Islet of Langerhans (tissue), 1 donor: Measurements from ENCODE around the gene INCA1.
A peak's percentile ranks its signal among the peaks of the same experiment; 100 is the strongest.

ENCODE experiments used
- FAIRE-seq: peaks from one replicate; lab custom pipeline; 2011; peaks lifted over from hg19 to GRCh38; lab: Jason Lieb, UNC

The INCA1 gene

DNA sequence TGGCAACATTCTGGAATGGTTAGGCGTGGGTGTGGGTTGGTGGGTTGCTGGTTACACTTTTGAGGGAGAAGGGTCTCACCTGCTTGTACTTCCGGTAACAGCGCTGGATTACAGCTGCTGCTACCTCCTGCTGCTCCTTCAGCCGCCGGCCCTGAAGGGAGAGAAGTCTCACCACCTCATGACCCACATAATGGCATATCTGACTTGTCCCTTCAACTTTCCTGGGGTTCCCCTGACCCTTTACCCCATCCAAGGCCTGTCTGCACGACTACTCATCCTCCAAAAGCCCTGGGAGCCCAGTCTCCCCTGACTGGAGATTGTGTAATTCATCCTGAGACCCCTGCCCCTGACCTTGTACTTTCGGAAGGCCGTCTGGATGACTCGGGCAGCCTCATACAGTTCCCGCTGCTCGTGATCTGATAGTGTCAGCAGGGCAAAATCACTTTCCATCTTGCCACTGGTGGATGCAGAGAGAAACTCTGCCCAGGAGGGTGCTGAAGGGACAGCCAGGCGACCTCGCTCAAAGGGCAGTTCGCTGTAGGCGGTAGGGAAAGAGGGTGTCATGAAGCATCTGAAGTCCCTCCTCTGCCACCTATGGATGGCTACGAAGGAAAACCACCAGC is 27.7 kb downstream of the INCA1 start:
- no peak for FAIRE-seq

- no peak for FAIRE-seq
Measured at GRCh38 chr17:4969047-4969550, 28.2 kb downstream of the INCA1 start.

GRCh38 chr17:4968486-4969046 is 28.8 kb downstream of the INCA1 start:
- FAIRE-seq, result no peak

DNA sequence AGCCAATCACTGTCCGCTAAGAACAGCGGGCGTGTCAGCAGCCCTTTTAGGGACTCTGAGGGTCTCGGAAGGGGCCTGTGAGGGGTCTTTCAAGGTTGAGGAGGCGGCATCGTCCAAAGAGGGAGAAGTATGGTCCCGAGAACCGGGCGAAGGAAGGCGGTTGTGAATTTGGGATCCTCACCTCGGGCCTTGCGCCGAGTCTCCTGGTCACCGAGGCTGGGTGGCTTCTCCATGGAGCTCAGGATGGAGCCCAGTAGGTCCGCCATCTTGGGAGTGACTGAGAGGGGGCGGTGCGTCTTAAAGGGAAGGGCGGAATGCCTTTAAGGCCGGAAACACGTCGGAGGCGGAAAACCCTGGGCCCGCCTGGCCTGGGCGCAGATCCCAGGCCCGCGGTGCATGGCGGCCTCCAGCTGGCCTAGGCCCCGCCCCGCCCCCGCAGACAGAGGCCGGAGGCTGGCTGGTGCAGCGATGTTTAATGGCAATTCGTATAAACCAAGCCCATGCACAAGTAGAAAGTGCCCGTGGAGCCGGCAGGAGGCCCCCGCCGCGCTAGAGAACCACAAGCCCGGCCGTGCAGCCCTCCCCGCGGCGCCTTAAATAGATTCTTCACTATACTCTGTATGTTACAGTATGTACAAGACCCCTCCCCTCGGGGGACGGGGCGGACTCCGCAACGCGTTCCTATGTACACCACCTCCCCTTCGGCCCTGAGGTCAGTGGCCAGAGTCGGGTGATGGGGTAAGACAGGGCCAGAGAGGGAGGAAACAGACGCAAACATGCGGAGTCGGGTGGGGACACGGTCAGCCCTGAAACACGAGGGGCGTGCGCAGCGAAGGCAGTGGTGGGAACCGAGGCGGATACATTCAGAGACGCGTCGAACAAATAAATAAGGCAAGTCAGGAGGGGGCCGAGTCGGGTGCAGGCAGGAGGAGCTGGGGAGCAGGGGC is 29.5 kb downstream of the INCA1 start, which contains the start of gene SPAG7:
Gene SPAG7 (minus strand): TSS at position 279 of the 947 bp plus-strand sequence. CDS start 13 bp downstream, at position 266.
- no peak for FAIRE-seq

GRCh38 chr17:4966844-4967538 is 30.3 kb downstream of the INCA1 start:
- peak; percentile 99 for FAIRE-seq

- FAIRE-seq, result no peak
Measured at GRCh38 chr17:4965311-4965986, 31.9 kb downstream of the INCA1 start.

GRCh38 chr17:4960279-4960922 is 36.9 kb downstream of the INCA1 start:
- FAIRE-seq, result no peak

- FAIRE-seq, result no peak
Measured at GRCh38 chr17:4959261-4959965, 37.9 kb downstream of the INCA1 start.

GRCh38 chr17:4958102-4958501 is 39.2 kb downstream of the INCA1 start:
- no peak for FAIRE-seq

DNA sequence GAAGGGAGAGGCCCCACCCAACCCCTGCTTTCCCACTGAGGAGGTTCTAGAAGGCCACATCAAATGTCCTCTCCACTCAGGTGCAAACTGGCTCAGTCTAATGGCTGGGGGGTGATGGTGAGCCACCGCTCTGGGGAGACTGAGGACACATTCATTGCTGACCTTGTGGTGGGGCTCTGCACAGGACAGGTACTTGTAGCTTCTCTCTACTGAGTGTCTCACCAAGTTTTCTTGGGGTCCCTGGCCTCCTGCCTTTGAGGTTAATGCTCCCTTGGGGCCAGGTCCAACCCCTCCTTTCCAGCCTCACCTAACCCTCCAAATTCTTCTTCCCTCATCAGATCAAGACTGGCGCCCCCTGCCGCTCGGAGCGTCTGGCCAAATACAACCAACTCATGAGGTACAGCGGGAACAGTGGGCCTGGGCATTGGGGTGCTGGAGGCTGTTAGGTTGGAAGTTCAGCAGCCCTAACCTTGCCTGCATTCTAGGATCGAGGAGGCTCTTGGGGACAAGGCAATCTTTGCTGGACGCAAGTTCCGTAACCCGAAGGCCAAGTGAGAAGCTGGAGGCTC is 40.7 kb downstream of the INCA1 start:
- FAIRE-seq, result no peak

DNA sequence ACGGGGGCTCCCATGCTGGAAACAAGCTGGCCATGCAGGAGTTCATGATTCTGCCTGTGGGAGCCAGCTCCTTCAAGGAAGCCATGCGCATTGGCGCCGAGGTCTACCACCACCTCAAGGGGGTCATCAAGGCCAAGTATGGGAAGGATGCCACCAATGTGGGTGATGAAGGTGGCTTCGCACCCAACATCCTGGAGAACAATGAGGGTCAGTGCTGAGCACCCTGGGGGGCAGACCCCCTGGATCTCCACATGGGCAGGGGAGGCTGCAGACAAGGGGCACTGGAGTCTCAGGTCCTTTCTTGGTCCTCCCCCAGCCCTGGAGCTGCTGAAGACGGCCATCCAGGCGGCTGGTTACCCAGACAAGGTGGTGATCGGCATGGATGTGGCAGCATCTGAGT is 42.2 kb downstream of the INCA1 start:
- FAIRE-seq, result no peak

- no peak for FAIRE-seq
Measured at GRCh38 chr17:4953451-4953961, 43.8 kb downstream of the INCA1 start.

GRCh38 chr17:4951486-4951885 is 45.8 kb downstream of the INCA1 start:
- no peak for FAIRE-seq

DNA sequence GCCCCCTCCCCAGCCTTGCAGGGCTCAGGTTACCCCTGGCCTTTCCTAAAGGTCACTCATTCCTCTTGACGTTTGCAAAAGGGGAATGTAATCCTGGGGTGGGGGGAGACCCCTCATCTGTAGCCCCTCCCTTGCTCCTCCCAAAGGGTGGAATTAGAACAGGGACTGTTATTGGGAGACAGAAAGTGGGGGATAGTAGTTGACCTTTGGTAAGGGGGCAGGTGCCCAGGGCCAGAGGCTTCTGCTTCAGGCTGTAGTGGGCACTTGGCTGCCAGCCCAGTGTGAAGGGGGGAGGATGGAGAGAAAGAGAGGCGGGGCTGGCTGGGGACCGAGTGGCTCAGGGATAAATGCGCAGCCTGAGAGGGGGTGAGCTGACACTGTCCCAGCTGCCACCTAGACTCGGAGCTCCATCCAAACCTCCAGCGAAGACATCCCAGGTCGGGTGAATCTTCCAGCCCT is 46.5 kb downstream of the INCA1 start, which contains the start of gene ENO3:
Gene ENO3 (plus strand): TSS at position 374 of the 459 bp plus-strand sequence. CDS start 711 bp downstream, outside the sequence.
- no peak for FAIRE-seq

DNA sequence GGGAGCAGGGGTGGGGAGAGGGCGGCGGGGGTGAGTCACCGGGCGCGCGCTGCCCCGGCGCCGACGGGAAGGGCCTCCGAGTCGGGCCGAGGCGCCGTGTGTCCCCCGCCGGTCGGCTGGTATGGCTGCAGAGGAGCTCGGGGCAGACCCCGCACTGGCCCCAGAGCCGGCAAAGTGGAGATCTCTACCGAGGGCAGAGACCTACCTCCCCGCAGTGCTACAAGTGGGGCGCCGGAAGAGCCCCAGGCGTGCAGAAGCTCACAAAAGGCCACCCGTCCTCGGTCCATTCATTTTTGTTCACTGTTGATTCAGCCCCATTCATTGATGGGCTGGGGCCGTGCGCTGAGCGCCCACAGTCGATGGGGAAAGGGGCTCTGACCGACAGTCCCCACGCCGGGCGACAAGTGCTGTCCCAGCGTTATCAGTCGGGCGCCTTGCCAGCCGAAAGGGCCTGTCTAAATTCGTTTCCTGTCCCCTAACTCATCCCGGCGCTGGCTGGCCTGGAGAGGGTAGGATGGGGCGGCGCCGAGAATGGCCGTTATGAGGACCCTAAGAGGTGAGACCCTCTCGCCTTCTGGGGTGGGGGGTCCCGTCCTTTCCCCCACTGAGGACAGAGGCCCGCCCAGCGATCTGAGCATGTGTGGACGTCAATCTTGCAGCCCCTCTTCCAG is 47.1 kb downstream of the INCA1 start:
- no peak for FAIRE-seq

GRCh38 chr17:4949321-4950074 is 47.8 kb downstream of the INCA1 start:
- no peak for FAIRE-seq

DNA sequence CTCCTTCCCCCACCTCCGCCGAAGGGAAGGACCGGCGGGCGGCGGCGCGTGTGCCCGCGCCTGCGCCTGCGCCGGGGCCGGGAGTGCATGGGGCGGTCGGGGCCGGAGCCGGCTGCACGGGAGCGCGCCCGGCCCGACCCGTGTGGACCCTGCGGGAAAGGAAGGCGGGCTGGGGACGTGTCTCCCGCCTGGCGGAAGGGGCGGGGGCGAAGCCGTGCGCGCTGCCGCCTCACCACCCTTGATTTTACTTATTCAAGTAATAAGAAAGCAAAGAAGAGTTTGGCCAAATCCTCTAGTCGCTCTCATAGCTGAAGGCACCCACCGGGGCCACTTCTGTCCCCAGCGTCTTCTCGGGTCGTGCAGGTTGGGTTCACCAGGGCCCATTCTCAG is 48.4 kb downstream of the INCA1 start:
- no peak for FAIRE-seq

DNA sequence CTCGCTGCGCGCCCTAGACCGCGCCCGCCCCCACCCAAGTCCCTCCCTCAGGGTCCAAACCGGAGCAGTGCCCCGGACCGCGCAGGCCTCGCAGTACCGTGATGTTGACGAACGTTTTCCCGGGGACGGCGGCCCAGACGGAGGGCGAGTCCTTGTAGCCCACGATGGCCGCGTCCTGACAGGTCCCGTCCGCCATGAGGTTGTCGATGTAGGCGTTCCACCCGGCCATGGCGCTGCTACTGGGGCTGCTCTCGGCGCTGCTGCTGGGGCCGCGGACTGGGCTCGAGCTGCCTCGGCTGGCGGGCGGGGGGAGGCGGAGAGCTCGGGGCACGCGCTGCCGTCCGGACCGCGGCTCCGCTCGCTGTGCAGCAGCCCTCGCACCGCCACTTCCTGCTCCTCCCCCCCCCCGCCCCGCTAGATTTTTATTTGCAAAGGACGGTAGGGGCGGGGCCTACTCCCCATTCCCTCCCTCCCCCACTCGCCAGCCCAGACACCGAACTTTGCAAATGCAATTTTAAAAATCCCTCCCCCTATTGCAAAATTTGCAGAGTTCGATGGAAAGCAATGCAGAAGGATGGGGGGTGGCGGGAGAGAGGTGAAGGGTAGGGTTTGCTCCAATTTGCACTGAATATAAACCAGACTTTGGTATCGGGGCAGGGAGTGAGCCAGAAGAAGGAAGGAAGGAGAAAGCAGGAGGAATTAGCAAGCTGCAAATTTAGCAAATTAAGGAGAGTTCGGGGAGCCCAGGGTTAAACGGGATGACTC is 49.0 kb downstream of the INCA1 start, which contains the start of gene PFN1:
Gene PFN1 (minus strand): TSS at position 365 of the 765 bp plus-strand sequence. CDS start 136 bp downstream, at position 229.
- FAIRE-seq, result no peak
